Smooth muscle cell (in vitro differentiated cells): Measurements from ENCODE around the gene TRAP1. TPM values are rescaled to one million over a fixed set of nuclear protein-coding genes. Genes with fewer than 3 reads are reported as not detected.

Experiments used
- DNase-seq: peaks from one replicate; lab custom pipeline; 2025; ENCODE audit not compliant: unreplicated experiment; lab: John Stamatoyannopoulos, UW
- H2AFZ ChIP-seq: fragments of 200-600 bp; sonication (generic); 2 replicates; pipeline ENCODE4 v1.6.0; 2016; ENCODE audit warnings: antibody characterized with exemption, low read depth, mild to moderate bottlenecking
- H3F3A ChIP-seq: fragments of 200-600 bp; sonication (generic); 2 replicates; pipeline ENCODE4 v1.6.0; 2017; ENCODE audit warnings: antibody characterized with exemption, low read depth
- H3K27ac ChIP-seq: fragments of 200-600 bp; sonication (generic); 2 replicates; pipeline ENCODE4 v1.5.1; 2016; ENCODE audit warnings: low read depth, mild to moderate bottlenecking
- H3K27me3 ChIP-seq: fragments of 200-600 bp; sonication (generic); 2 replicates; pipeline ENCODE4 v1.6.1; 2016; ENCODE audit warnings: low read depth, mild to moderate bottlenecking
- H3K36me3 ChIP-seq: fragments of 200-600 bp; sonication (generic); 2 replicates; pipeline ENCODE4 v1.5.1; 2016; ENCODE audit warnings: low read depth
- H3K4me1 ChIP-seq: fragments of 200-600 bp; sonication (generic); 2 replicates; pipeline ENCODE4 v1.5.1; 2016; ENCODE audit warnings: low read depth
- H3K4me2 ChIP-seq: fragments of 200-600 bp; sonication (generic); 2 replicates; pipeline ENCODE4 v1.6.0; 2016; ENCODE audit warnings: mild to moderate bottlenecking
- H3K4me3 ChIP-seq: fragments of 200-600 bp; sonication (generic); 2 replicates; pipeline ENCODE4 v1.5.1; 2016; ENCODE audit warnings: mild to moderate bottlenecking
- H3K79me2 ChIP-seq: fragments of 200-600 bp; sonication (generic); 2 replicates; pipeline ENCODE4 v1.6.0; 2016; ENCODE audit warnings: low read depth, mild to moderate bottlenecking
- H3K9ac ChIP-seq: fragments of 200-600 bp; sonication (generic); 2 replicates; pipeline ENCODE4 v1.6.0; 2016; ENCODE audit warnings: low read depth
- H3K9me3 ChIP-seq: fragments of 200-600 bp; sonication (generic); replicated peaks from 2 replicates; pipeline ENCODE4 v1.5.1; 2016; ENCODE audit warnings: low read depth
- H4K20me1 ChIP-seq: fragments of 200-600 bp; sonication (generic); 2 replicates; pipeline ENCODE4 v1.6.0; 2016; ENCODE audit warnings: low read depth
- CTCF ChIP-seq: fragments of 200-600 bp; sonication (generic); IDR thresholded peaks from 2 replicates; pipeline ENCODE4 v1.5.1; 2017; ENCODE audit warnings: borderline replicate concordance, mild to moderate bottlenecking, antibody characterized with exemption; ENCODE audit not compliant: insufficient read depth, poor library complexity, severe bottlenecking
- WGBS: methylation state at CpG from one replicate; pipeline ENCODE4 v1.1.7; 2016; ENCODE audit warnings: low lambda C conversion rate; 5-methylcytosine and 5-hydroxymethylcytosine counted together
- polyA plus RNA-seq: library from polyadenylated mRNA; unstranded; fragments of >200 nt; fragmentation: Nextera tagmentation; extraction: Ambion mirVana; gene quantifications from 2 replicates; pipeline ENCODE4 v1.2.1, GENCODE V29; 2016
- total RNA-seq: library from RNA; depleted of rRNA; stranded (reverse); fragments of >200 nt; gene quantifications from 2 replicates; pipeline ENCODE4 v1.2.3, GENCODE V29; 2014

TRAP1 gene
- total and polyA plus RNA-seq, 2 experiments from 2014 or later, result 37.7 to 46.6 TPM

GRCh38 chr16:3702082-3702481 is 15.2 kb downstream of the TRAP1 start:
- no peak for TF ChIP-seq CTCF
- WGBS, result 94% methylated on average over 7 of the region's 7 CpGs
- Histone ChIP-seq H3K27ac (no peak overlapping the region), H3K4me2 (no peak overlapping the region), H3K4me1 (no peaks in the 10 kb centered on the region), H3K9me3 (no peaks in the 10 kb centered on the region), H3K9ac (no peak overlapping the region), H2AFZ (no peak overlapping the region), H4K20me1 (no peaks in the 10 kb centered on the region), H3K36me3 (no peaks in the 10 kb centered on the region), H3K27me3 (no peaks in the 10 kb centered on the region), H3K4me3 (no peak overlapping the region), H3K79me2 (peaks cover 16% of the 10 kb centered on the region), H3F3A (no peaks in the 10 kb centered on the region)
- DNase-seq, result no peak

- DNase-seq, result no peak
- no peaks in the 10 kb centered on the region for H3K27me3 ChIP-seq
- H3K4me1 ChIP-seq, result no peaks in the 10 kb centered on the region
- H3K79me2 ChIP-seq, result peaks cover 13% of the 10 kb centered on the region
- H3K9me3 ChIP-seq, result no peaks in the 10 kb centered on the region
- H3K9ac ChIP-seq, result no peak overlapping the region
- H3K27ac ChIP-seq, result no peak overlapping the region
- no peak overlapping the region for H3K4me3 ChIP-seq
- no peak overlapping the region for H3K4me2 ChIP-seq
- H2AFZ ChIP-seq, result no peak overlapping the region
- H3K36me3 ChIP-seq, result no peaks in the 10 kb centered on the region
- WGBS, result 95% methylated on average over 4 of the region's 4 CpGs
- no peaks in the 10 kb centered on the region for H3F3A ChIP-seq
- no peaks in the 10 kb centered on the region for H4K20me1 ChIP-seq
- TF ChIP-seq CTCF, result no peak
These were observed 15.8 kb downstream of the TRAP1 start for GRCh38 chr16:3701531-3701930.

DNA sequence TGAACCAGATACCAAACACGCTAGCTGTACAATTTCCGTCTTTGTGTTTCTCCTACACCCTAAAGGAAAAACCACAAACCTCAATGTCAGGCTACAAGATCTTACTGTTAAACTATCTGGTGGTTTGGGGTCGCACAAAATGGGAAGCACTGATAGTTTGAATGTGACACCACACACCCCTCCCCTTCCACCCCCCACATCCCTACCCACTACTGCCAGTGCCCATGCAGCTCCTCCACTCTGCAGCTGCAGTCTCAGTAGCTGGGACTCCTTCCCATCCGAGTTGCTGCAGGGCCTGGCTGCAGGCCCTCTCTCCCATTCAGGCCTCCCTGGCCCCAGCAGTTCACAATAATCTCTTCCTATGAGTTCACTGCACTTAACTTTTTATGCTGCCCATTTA is 18.4 kb downstream of the TRAP1 start:
- H3K4me1 ChIP-seq, result no peaks in the 10 kb centered on the region
- no peaks in the 10 kb centered on the region for H4K20me1 ChIP-seq
- WGBS, result 87% methylated on average over 4 of the region's 4 CpGs
- no peaks in the 10 kb centered on the region for H3K9me3 ChIP-seq
- no peaks in the 10 kb centered on the region for H3K27me3 ChIP-seq
- DNase-seq, result no peak
- H3F3A ChIP-seq, result no peaks in the 10 kb centered on the region
- no peak overlapping the region for H2AFZ ChIP-seq
- H3K36me3 ChIP-seq, result no peaks in the 10 kb centered on the region
- no peak overlapping the region for H3K27ac ChIP-seq
- peaks cover 7% of the 10 kb centered on the region for H3K79me2 ChIP-seq
- H3K4me3 ChIP-seq, result no peak overlapping the region
- no peak overlapping the region for H3K4me2 ChIP-seq
- no peak overlapping the region for H3K9ac ChIP-seq
- no peak for TF ChIP-seq CTCF

- WGBS, result 88% methylated on average over 13 of the region's 13 CpGs
- Histone ChIP-seq H3K4me1 (no peaks in the 10 kb centered on the region), H3K4me2 (no peak overlapping the region), H2AFZ (no peak overlapping the region), H3K27me3 (no peaks in the 10 kb centered on the region), H3F3A (no peaks in the 10 kb centered on the region), H3K27ac (no peak overlapping the region), H3K9me3 (no peaks in the 10 kb centered on the region), H3K4me3 (peak overlapping the region; percentile 24), H3K79me2 (peaks cover 6% of the 10 kb centered on the region), H3K9ac (no peak overlapping the region), H4K20me1 (no peaks in the 10 kb centered on the region), H3K36me3 (no peaks in the 10 kb centered on the region)
- no peak for TF ChIP-seq CTCF
- no peak for DNase-seq
These were observed 20.7 kb downstream of the TRAP1 start for GRCh38 chr16:3696425-3697218.
